SK-N-SH treated with all-trans-retinoic acid at 6 μM for 48 hours (cell line): Measurements from ENCODE around the gene KRT76.

ENCODE experiments used
- ATAC-seq: fragments of 200-7000 bp; cut with Tn5 transposase; 3 replicates; pipeline ENCODE4 v1.9.1; 2020; ENCODE audit warnings: mild to moderate bottlenecking, moderate library complexity
- ARNTL ChIP-seq: fragments of 450-650 bp; formaldehyde crosslinking; IDR thresholded peaks from 2 replicates; pipeline ENCODE4 v1.5.0; 2020; ENCODE audit warnings: low read depth, mild to moderate bottlenecking, moderate library complexity, borderline replicate concordance
- BACH2 ChIP-seq: fragments of 250-450 bp; sonication (Bioruptor Pico); IDR thresholded peaks from 2 replicates; pipeline ENCODE4 v1.9.0; 2021; ENCODE audit warnings: mild to moderate bottlenecking, borderline replicate concordance
- CREB5 ChIP-seq: fragments of 250-450 bp; sonication (Bioruptor Pico); IDR thresholded peaks from 2 replicates; pipeline ENCODE4 v1.5.1; 2020; ENCODE audit warnings: low read depth, mild to moderate bottlenecking, moderate library complexity
- CSDC2 ChIP-seq: fragments of 250-450 bp; sonication (Bioruptor Pico); IDR thresholded peaks from 2 replicates; pipeline ENCODE4 v1.5.0; 2020; ENCODE audit warnings: mild to moderate bottlenecking, moderate library complexity
- CSRNP3 ChIP-seq: fragments of 250-450 bp; sonication (Bioruptor Pico); IDR thresholded peaks from 2 replicates; pipeline ENCODE4 v1.5.1; 2021; ENCODE audit warnings: mild to moderate bottlenecking, moderate library complexity
- GLIS3 ChIP-seq: fragments of 250-450 bp; sonication (Bioruptor Pico); IDR thresholded peaks from 2 replicates; pipeline ENCODE4 v1.5.0; 2020; ENCODE audit warnings: mild to moderate bottlenecking, moderate library complexity
- ISL1 ChIP-seq: fragments of 250-450 bp; sonication (Bioruptor Pico); IDR thresholded peaks from 2 replicates; pipeline ENCODE4 v2.1.2; 2022; ENCODE audit warnings: mild to moderate bottlenecking, moderate library complexity
- OSR1 ChIP-seq: fragments of 250-450 bp; sonication (Bioruptor Pico); IDR thresholded peaks from 2 replicates; pipeline ENCODE4 v1.8.0; 2022; ENCODE audit warnings: moderate library complexity, mild to moderate bottlenecking, inconsistent platforms
- PATZ1 ChIP-seq: fragments of 250-450 bp; sonication (Bioruptor Pico); IDR thresholded peaks from 2 replicates; pipeline ENCODE4 v1.8.0; 2020; ENCODE audit warnings: mild to moderate bottlenecking, moderate library complexity, borderline replicate concordance
- POU6F1 ChIP-seq: fragments of 250-450 bp; sonication (Bioruptor Pico); IDR thresholded peaks from 2 replicates; pipeline ENCODE4 v1.8.0; 2021; ENCODE audit warnings: low read depth, mild to moderate bottlenecking, moderate library complexity, borderline replicate concordance
- PPARA ChIP-seq: fragments of 250-450 bp; sonication (Bioruptor Pico); IDR thresholded peaks from 2 replicates; pipeline ENCODE4 v1.5.0; 2020; ENCODE audit warnings: mild to moderate bottlenecking, borderline replicate concordance
- RARB ChIP-seq: fragments of 250-450 bp; sonication (Bioruptor Pico); IDR thresholded peaks from 2 replicates; pipeline ENCODE4 v1.8.0; 2021; ENCODE audit warnings: mild to moderate bottlenecking, moderate library complexity
- SNAI2 ChIP-seq: fragments of 250-450 bp; sonication (Bioruptor Pico); IDR thresholded peaks from 2 replicates; pipeline ENCODE4 v1.5.0; 2020; ENCODE audit warnings: mild to moderate bottlenecking, moderate library complexity
- TOX ChIP-seq: fragments of 250-450 bp; sonication (Bioruptor Pico); IDR thresholded peaks from 2 replicates; pipeline ENCODE4 v1.8.0; 2021; ENCODE audit warnings: mild to moderate bottlenecking, moderate library complexity, borderline replicate concordance
- TSHZ2 ChIP-seq: fragments of 250-450 bp; sonication (Bioruptor Pico); IDR thresholded peaks from 2 replicates; pipeline ENCODE4 v1.5.0; 2020; ENCODE audit warnings: mild to moderate bottlenecking, moderate library complexity
- ZC3H10 ChIP-seq: fragments of 250-450 bp; sonication (Bioruptor Pico); IDR thresholded peaks from 2 replicates; pipeline ENCODE4 v1.5.1; 2021; ENCODE audit warnings: mild to moderate bottlenecking, moderate library complexity
- ZFP3 ChIP-seq: fragments of 250-450 bp; sonication (Bioruptor Pico); IDR thresholded peaks from 2 replicates; pipeline ENCODE4 v1.5.0; 2020; ENCODE audit warnings: mild to moderate bottlenecking, moderate library complexity
- ZFP30 ChIP-seq: fragments of 450-650 bp; formaldehyde crosslinking; IDR thresholded peaks from 2 replicates; pipeline ENCODE4 v1.5.0; 2022; ENCODE audit warnings: mild to moderate bottlenecking, moderate library complexity
- ZNF565 ChIP-seq: fragments of 450-650 bp; formaldehyde crosslinking; conservative IDR thresholded peaks from 2 replicates; pipeline ENCODE4 v1.5.0; 2020; ENCODE audit warnings: low read depth, mild to moderate bottlenecking, moderate library complexity
- ZNF70 ChIP-seq: fragments of 450-650 bp; formaldehyde crosslinking; IDR thresholded peaks from 2 replicates; pipeline ENCODE4 v1.5.0; 2020; ENCODE audit warnings: mild to moderate bottlenecking, moderate library complexity
- ZNF8 ChIP-seq: fragments of 450-650 bp; formaldehyde crosslinking; IDR thresholded peaks from 2 replicates; pipeline ENCODE4 v1.5.0; 2020; ENCODE audit warnings: mild to moderate bottlenecking, moderate library complexity

KRT76 gene

GRCh38 chr12:52721838-52722470, 55.2 kb downstream of the KRT76 start:
- TF ChIP-seq GLIS3 (CRISPR knock-in tag) (no peak), ZFP30 (no peak), ZNF70 (CRISPR knock-in tag) (no peak), TOX (CRISPR knock-in tag) (no peak), CREB5 (no peak), ISL1 (CRISPR knock-in tag) (no peak), ZNF565 (CRISPR knock-in tag) (no peak), TSHZ2 (CRISPR knock-in tag) (no peak), BACH2 (CRISPR knock-in tag) (no peak), CSDC2 (no peak), SNAI2 (CRISPR knock-in tag) (no peak), ZC3H10 (CRISPR knock-in tag) (no peak), ZNF8 (CRISPR knock-in tag) (no peak), PATZ1 (no peak), POU6F1 (no peak)
- no peak for ATAC-seq

- TF ChIP-seq ISL1 (CRISPR knock-in tag) (no peak), BACH2 (CRISPR knock-in tag) (no peak), OSR1 (CRISPR knock-in tag) (no peak), TOX (CRISPR knock-in tag) (no peak), PATZ1 (no peak), ARNTL (CRISPR knock-in tag) (no peak), CSRNP3 (CRISPR knock-in tag) (no peak), CREB5 (no peak), PPARA (CRISPR knock-in tag) (no peak), GLIS3 (CRISPR knock-in tag) (no peak), ZFP30 (no peak), RARB (no peak), SNAI2 (CRISPR knock-in tag) (no peak), ZNF8 (CRISPR knock-in tag) (no peak), ZFP3 (CRISPR knock-in tag) (no peak), ZNF565 (CRISPR knock-in tag) (no peak), POU6F1 (no peak)
- ATAC-seq: no peak
These were observed 56.7 kb downstream of the KRT76 start for GRCh38 chr12:52720365-52720886.
